Mucosa of gallbladder (tissue), 1 donor: ENCODE data around the gene CELF4. TPM values are rescaled to one million over a fixed set of nuclear protein-coding genes. Genes with fewer than 3 reads are reported as not detected.
"Not testable (repeated sequence)": the region's sequence is repeated elsewhere in the genome, so short reads cannot be mapped to it uniquely, and the experiment has no call there.

ENCODE experiments used
- DNase-seq: peaks from one replicate; pipeline ENCODE4 v3.0.0-alpha.2; 2020; ENCODE audit warnings: low spot score
- total RNA-seq: library from RNA; stranded (reverse); gene quantifications from one replicate; pipeline ENCODE4 v1.2.1, GENCODE V29; 2021
- donor health status: DM: no; HTN: no; CAD: no.

CELF4 gene
- total RNA-seq, 1 donor from 2014 or later = 3.8 TPM

DNA sequence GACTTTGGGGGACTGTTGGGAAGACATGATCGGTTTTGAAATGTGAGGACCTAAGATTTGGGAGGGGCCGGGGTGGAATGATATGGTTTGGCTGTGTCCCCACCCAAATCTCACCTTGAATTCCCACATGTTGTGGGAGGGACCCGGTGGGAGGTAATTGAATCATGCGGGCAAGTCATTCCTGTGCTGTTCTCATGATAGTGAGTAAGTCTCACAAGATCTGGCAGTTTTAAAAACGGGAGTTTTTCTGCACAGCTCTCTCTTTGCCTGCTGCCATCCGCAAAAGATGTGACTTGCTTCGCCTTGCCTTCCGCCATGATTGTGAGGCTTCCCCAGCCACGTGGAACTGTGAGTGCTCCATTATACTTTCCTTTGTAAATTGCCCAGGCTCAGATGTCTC, 207.5 kb downstream of the CELF4 start:
- not testable (repeated sequence) for DNase-seq

DNA sequence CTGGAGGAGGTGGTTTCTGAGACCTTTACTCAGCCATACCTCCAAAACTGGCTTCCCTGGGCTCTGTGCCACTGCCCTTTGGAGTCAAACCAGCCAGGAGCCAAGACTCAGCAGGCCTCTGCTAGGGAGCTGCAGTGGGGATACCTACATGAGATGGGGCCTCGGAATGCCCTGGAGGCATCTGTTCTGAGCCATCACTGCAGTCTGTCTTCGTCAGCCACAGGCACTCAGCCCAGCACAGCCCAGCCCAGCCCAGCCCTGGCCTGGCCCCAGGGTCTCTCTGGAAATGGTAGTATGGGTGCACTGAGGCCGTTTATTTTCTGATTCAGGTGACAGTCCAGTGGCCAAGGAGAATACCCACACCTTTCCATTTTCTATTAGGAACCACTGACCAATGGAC, 209.8 kb downstream of the CELF4 start:
- DNase-seq = no peak

DNA sequence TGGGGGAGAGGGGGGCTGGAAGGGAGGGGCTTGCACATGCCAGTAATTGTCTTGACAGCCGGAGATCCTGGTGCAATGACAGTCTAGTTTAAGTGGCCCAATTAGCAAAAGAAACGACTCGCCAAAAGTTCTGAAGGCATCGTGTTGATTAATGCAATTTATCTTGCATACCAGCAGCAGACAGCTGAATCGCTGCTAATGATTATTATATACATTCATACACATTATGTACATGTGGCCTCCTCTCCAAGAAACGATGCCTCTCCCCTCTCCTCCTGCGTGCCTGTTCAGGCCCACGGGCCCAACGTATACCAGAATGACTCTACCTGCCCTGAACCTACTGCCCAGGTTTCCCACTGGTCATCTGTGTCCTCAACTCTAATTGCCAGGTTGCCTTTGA, 214.5 kb downstream of the CELF4 start:
- DNase-seq = no peak

DNA sequence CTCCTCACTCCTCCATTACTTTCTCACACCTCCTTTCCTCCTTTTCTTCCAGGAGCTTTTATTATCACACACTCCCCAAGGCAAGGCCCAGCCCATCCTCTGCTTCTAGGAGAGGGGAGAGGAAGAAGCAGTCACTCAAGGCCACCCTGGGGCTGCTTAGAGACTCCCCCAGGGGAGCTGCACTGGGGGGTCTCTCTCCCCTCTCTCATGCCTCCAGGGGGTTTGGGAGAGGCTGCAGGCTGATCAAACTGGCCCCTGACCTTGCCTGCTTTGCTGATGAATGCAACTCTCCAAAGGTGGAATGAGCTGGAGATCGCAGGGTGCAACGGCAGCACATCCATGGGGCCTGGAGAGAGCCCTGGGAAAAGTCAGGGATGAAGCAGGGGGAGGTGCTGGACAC, 216.9 kb downstream of the CELF4 start:
- no peak for DNase-seq

DNA sequence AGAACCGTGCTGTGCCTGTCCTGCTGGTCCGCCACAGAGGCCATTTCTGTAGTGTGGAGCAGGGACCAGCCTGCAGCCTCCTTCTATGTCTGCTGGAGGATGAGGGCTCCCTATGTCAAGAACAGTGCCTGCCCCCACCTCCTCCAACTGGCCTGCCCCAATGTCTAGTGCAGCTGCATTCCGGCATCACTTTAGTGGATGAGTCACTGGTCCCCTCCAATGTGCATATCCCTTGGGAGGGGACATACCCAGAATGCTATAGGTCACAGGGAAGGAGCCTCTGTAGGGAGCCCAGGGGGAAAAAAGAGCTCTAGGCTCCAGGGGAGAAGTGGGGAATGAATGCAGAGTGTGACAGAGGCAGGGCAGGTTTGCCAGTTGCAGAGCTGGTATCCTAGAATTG, 219.6 kb downstream of the CELF4 start:
- DNase-seq = no peak

DNA sequence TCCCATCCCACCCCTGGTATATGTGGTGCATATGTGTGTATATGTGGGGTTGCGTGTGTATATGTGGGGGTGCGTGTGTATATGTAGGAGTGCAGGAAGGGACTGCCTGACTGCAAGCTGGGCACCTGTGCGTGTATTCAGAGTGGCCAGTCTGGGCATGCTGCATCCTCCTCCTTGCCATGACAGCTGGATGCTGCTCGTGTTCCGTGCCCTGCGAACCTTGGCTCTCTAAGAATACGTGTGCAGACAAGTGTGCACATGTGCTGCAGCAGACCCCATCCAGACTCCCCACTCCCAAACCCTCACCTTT, 222.1 kb downstream of the CELF4 start:
- no peak for DNase-seq

DNA sequence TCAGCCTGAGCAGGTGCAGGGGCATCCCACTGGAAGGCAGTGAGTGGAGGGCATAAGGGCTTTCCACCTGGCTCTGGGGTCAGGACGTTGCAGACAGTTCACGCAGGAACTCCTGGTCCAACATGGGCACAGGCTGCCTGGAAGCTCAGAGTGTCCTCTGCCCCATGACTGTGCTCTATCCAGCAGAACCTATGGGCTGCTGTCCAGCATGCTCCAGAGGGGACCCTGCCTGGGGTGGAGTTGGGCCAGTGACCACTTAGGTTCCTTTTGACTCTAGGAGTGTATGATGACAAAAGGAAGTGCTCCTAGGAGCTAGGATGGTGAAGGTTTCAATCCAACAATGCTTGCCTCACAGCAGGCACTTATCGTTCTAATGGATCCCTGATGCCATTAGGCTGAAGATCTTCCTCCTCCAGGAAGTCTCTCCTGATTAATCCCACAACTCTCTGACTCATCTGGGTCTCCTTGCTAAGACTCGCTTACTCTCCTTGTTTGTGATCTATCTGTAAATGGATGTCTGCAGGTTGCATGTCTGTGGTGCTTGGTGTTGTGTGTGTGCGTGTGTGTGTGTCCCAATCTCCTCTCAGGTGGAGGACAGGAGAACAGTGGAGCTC, 224.0 kb downstream of the CELF4 start:
- no peak for DNase-seq

DNA sequence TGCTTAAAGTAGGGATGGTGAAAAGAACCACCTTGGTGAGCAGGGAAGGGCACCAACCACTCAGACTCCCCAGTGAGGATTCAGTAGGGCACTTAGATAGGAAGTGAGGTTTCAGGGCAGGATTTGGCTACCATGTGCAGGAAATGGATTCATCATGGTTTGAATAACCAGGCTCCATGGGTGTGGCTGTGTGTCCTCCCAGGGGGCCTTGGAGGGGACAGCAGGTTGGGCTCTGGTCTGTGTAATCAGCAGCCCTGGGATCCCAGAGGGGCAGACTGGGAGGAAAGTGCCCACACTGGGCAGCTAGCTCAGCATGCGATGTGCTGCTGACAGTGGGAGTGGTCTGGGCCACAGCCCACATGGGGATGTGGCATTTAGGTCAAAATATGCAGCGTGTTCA, 224.6 kb downstream of the CELF4 start:
- DNase-seq = no peak

DNA sequence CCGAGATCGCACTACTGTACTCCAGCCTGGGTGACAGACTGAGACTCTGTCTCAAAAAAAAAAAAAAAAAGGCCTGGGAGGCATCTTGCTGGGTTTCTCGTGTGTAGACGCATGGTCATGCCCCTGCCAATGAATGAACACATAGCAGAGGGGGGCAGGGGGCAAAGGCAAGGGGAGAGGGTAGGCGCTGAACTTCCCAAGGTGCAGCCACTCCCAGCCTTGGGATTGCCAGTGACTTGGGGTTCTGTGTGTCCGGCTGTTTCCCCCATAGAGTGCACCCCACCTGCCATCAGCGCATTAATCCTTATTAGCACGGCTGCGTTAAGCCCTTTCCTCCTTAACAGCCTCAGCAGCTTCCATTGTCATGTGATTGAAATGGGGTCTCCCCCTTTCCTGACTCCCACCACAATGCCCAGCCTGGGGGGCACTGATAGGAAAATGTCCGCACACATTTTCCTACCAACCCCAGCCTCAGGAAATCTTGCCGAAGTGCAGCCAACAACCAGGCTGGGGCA, 225.8 kb downstream of the CELF4 start:
- no peak for DNase-seq

DNA sequence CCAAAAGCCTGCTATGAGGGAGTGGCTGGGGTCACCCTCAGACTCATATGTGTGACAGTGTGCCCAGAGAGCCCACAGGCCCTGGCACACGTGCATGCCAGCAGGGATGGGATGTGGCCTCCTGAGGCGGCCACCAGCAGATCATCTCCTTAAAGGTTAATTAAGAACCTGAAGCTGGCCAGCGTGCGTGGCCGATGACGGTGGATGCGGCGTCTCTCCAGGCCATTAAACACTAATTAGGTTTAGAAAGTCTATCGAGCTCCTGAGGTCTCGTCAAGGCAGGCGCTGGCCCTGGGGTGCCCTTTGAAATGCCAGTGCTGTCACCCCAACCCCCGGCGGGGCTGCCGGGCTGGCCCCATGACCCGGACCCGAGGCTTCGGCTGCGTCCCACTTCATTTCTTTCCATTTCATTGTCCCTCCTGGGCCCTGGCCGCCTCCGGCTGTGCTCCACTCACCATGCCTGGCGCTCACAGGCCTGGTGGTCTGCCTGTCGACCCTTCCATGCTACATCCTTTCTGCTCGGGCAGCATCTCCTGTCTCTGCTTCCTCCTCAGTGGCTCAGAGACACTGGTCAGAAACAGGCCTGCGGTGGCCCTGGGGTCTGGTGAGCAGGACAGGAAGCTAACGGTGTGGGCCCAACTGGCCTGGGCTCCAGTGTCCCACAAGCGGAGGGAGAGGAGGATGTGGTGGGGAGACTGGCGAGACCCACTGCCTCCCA, 228.9 kb downstream of the CELF4 start:
- no peak for DNase-seq

DNA sequence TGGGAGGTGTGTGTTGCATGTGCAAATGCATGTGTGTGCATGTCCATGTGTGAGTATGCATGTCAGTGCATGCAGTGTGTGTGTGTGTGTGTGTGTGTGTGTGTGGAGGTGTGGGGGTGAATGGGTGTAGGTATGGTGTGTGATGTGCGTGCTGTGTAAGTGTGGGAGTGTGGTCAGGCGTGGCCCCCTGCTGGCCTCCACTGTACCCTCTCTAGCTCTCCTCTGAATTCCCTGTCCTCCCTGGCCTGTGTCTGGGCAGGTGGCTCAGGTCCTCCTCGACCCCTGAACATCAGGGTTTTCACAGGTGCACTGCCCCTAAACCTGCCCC, 230.2 kb downstream of the CELF4 start:
- DNase-seq = no peak

DNA sequence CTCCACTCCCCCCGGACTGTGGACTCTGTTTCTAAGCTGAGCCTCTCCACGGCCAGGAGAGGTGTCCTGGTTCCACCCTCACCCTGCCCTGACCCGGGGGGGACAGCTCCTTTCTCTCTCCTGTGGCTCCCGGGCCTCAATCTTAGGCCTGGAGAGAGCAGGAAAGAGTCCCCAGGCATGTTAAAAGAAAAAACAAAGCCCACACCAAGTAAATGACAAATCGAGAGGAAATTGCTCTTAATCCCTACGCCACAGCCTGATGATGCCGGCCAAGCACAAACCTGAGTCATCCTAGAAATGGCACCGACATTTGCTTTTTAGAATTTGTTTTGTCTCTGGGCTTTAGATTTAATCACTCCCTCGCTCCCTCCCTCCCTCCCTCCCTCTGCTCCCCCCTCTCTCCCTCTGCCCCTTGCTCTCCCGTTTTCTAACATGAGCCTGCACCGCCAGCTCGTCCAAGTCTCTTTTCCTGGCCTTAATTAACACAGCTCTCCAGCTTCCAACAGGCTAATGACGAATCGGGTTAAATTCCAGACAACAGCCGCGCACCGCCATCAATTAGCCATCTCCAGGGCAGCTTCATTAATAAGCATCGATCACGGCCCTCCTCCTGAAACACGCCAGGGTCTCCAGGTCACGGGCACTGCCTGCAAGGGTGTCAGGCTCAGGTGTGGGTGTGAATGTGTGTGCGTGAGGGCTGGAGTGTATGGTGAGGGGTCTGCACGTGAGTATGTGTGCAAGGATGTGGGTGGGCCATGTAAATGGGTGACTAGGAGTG, 230.8 kb downstream of the CELF4 start:
- DNase-seq = no peak

DNA sequence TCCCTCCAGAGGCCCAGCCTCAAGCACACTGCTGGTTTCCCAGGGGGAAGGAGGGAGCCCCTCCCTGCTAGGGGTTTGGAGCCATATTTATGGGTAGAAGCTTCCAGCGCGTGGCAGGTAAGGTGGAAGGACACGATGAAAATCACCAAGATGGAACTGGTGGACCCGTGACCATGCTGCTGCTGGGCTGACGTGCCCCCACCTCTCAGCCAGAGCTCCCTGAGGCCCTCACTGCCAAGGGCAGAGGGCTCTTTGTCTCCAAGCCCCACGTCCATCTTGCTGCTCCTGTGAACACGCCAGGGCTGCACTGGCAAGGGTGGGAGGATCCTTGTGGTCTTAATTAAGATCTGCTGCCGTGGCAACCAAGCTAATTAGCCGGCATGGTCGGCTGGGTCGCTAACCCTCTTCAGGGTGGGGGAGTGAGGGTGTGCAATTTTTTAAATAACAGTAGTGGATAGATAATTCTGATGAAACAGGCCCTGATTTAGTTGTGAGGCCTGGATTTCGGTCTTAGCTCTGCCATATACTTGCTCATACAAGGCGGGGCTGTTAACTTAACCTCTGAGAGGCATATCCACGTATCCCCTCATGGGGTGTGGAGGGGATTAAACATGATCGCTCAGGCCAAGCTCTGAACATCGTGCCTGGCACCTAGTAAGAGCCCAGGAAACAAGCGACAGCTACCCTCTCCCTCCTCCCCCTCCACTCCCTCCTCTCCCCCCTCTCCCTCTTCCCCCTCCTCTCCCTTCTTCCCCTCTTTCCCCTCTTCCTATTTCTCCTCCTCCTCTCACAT, 232.8 kb downstream of the CELF4 start:
- DNase-seq = no peak

DNA sequence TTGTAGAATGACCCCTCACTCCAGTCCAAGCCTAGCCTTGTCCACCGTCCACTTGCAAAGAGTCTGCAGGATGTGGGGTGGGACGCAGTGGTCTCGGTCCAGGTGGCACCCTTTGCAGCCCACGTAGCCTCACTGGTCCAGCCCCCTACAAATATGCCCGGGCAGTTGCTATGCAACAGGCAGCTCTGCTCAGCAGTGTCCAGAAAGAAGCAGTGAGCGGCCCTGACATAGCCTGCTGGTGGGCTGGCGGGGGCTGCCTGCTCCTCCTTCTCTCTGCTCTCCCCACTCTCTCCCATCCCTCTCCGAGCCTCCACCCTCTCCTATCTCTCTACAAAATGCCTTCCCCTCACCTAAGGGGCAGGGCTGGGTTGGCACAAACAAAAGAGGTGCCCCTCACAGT, 233.4 kb downstream of the CELF4 start:
- no peak for DNase-seq

DNA sequence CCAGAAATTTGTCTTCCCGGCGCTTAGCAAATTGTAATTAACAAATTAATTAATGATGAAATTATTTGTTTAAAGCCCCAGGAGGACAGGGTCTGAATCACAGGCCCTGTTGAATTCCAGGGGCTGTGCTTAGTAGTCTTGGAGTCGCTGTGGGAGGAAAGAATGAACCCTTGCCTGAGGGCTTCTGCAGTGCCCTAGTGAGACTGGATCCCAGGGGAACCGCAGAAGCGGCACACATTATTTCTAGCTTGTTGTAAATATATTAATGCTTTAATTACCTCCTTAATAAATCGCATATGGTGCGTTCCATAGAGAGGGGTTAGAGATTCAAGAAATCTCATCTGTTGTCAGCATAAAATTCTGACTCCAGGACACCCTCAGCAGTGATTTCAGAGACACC, 235.4 kb downstream of the CELF4 start:
- no peak for DNase-seq

DNA sequence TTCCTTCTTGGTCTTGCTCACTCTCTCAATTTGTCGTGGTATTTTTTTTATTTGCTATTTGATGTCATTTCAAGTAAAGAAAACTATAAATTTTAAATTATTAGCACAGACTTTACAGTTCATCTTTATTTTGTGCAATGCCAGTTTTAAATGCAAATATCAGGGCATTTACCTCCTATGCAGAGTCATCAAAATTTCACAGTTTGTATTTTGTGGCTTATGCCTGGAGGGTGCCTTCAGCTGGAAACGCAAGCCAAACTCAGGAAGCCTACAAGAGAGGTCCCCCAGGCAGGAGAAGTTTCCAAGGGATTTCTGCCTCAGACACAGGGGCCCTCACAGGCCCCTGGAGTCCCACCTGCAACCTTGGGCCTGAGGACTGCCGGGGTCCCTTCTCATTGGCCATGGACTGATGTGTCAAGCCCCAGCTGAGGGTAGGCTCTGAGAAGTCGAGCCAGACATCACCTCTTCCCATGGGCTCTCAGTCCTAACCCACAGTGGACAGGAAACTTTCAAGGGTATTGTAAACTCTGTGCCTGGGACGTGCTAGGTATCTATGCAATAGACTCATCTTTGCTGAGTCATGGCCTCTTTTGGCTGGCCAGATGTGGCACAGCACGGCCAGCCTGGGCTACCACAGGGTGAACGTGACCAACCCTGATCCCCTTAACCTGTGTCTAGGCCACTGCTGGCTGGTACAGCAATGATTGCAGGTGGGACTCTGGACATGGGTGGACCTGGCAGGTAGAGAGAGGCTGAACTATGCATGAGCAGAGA, 236.5 kb downstream of the CELF4 start:
- DNase-seq = no peak

DNA sequence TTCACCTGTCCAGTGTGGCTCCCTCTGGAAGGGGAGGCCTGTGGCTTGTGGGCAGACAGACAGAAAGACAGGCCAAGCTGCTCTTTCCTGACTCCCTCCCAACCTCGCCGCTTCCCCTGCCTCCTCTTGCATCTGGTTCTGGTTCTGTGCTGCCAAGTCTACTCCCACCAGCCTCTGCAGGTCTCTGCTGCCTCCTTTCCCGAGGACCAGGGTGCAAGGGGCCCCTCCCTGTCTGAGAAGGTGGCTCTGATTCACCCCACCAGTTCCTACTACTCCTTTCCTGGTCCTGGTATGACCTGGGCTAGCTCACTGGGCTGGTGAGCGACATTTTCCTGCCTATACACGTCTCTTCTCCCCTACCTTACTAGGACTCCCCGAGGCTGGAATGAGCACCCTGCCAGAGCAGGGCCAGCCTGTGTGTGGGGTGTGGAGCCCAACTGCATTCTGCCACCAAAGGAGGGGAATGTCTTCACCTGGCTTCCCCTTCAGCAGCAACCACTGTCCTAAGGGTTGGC, 238.5 kb downstream of the CELF4 start:
- DNase-seq = no peak

DNA sequence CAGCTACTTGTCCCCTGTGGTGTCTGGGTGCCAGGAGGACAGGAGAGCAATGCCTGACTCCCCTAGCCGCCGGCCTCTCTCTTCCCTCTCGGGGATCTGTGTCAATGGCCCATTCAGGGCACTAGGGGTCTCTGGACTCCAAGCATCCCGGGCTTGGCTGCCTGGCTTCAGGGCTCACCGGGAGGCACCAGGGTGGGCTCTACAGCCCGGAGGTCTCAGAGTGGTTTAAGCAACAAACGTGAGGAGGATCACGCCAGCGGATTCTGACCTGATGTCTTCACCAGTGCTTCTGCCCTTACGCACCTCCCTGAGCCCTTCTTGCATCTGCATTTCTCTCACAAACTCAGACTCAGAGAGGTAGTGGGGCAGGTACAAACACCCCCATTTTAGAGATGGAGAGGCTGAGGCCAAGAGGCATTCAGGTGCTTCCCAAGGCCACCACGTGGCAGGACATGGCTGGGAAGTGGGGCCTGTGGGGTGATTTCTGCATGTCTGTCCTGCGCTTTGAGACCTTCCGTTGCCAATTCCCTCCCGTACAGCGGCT, 243.0 kb downstream of the CELF4 start:
- no peak for DNase-seq

DNA sequence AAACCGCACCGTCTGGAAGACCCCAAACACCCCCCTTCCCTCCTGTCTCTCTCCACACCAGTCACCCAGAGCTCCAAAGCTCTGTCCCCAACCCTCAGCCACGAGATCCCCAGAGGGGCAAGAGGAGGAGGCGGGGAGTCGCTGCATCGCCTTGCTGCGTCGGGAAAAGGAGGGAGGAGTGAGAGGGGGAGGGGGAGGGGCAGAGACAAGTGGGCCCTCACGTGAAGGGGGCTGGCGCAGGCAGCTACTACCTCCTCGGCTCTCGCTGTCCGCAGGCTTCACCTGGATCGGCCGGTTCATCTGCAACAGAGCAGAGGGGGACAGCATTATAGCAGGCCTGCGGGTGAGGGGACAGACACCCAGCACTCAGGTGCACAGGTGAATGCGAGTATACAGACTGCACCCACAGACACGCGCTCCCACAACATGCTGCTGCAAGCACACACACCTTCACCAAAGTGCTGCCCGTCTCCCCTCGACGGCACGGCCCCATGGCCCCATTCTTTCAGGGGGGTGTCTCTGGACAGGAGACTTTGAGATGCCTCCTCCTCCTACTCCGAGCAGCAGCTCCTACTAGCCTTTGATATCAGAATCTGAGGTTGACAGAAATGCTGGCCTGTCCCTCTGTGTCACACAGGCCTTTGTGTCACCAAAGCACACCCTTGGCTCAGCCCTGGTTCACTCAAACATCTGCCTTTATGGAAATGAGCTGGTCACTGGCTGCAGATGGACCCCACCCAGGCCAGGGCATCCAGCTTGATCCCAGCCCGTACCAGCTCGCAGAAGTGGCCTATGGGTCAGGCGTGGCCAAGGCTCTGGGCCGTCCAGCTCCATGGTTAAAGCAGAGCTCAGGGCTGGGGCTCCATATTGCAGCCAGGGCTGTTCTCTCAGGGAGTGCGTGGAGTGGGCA, 243.8 kb downstream of the CELF4 start:
- DNase-seq = no peak

DNA sequence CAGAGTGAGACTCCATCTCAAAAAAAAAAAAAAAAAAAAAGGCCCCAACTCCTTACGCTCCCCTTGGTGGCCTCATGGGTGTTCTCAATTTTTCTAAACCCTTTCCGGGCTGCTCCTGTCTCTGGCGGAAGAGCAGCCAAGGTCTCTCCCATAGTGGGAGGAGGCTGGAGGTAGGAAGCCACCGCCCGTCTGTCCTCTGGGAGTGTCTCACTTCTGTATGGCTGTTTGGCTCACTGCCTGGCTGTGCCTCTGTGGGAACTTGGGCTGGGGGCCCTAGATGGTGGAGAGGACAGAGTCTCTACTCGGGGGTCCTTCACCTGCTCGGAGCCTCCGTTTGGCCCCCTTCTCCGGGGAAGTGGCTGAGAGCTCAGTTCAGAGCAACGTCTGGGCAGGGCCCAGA, 245.3 kb downstream of the CELF4 start:
- no peak for DNase-seq
